OCI-LY7 (cell line): ENCODE data around the gene KISS1R. TPM values are rescaled to one million over a fixed set of nuclear protein-coding genes. Genes with fewer than 3 reads are reported as not detected.

Experiments
- BruUV-seq: library from RNA; stranded (reverse); fragments of 400-500 nt; replicated peaks from 2 replicates; lab custom pipeline; 2021; lab: Mats Ljungman, UMichigan
- CTCF ChIA-PET: fragments of 300-600 bp; sonication (Branson Sonifier 250); formaldehyde crosslinking; loops from one replicate; lab custom pipeline; 2022; ENCODE audit warnings: antibody characterized with exemption; ENCODE audit not compliant: unreplicated experiment; lab: Charles Lee
- POLR2A ChIA-PET: fragments of 300-600 bp; sonication (Branson Sonifier 250); formaldehyde crosslinking; loops from one replicate; lab custom pipeline; 2022; ENCODE audit warnings: antibody characterized with exemption; lab: Charles Lee
- DNase-seq: peaks from one replicate; pipeline ENCODE4 v3.0.0-alpha.2; 2015; ENCODE audit warnings: low spot score
- H2AFZ ChIP-seq: fragments of 200-600 bp; sonication (generic), shearing (Covaris generic); 2 replicates; pipeline ENCODE4 v1.6.1; 2014; ENCODE audit warnings: mild to moderate bottlenecking, antibody characterized with exemption, low read length, moderate library complexity
- H3K27ac ChIP-seq: fragments of 200-600 bp; sonication (generic); 2 replicates; pipeline ENCODE4 v1.5.1; 2014; ENCODE audit warnings: mixed run types, low read depth, mild to moderate bottlenecking, moderate library complexity, low read length, inconsistent platforms; ENCODE audit not compliant: poor library complexity, severe bottlenecking
- H3K36me3 ChIP-seq: fragments of 200-600 bp; sonication (generic); 2 replicates; pipeline ENCODE4 v1.6.1; 2014; ENCODE audit warnings: mild to moderate bottlenecking, antibody characterized with exemption, low read length, moderate library complexity, mixed read lengths; ENCODE audit not compliant: insufficient read depth
- H3K4me1 ChIP-seq: fragments of 200-600 bp; sonication (generic); 2 replicates; pipeline ENCODE4 v1.5.1; 2014; ENCODE audit warnings: mild to moderate bottlenecking, low read length; ENCODE audit not compliant: insufficient read depth, poor library complexity, severe bottlenecking
- H3K4me2 ChIP-seq: fragments of 200-600 bp; sonication (generic); 2 replicates; pipeline ENCODE4 v1.6.1; 2014; ENCODE audit warnings: mild to moderate bottlenecking, low read length
- H3K4me3 ChIP-seq: fragments of 200-600 bp; sonication (generic); 2 replicates; pipeline ENCODE4 v1.5.1; 2014; ENCODE audit warnings: mild to moderate bottlenecking, low read depth, low read length; ENCODE audit not compliant: poor library complexity, severe bottlenecking
- H3K79me2 ChIP-seq: fragments of 200-600 bp; sonication (generic); 2 replicates; pipeline ENCODE4 v1.6.1; 2016; ENCODE audit warnings: low read depth, mild to moderate bottlenecking, low read length, moderate library complexity, mixed read lengths; ENCODE audit not compliant: insufficient read depth
- H3K9me2 ChIP-seq: fragments of 200-600 bp; sonication (generic); 2 replicates; pipeline ENCODE4 v1.6.1; 2016; ENCODE audit warnings: mild to moderate bottlenecking, low read length, mixed read lengths; ENCODE audit not compliant: insufficient read depth
- H3K9me3 ChIP-seq: fragments of 200-600 bp; sonication (generic); 2 replicates; pipeline ENCODE4 v1.6.1; 2014; ENCODE audit warnings: mild to moderate bottlenecking, mixed run types, low read length, mixed read lengths
- H4K20me1 ChIP-seq: fragments of 200-600 bp; sonication (generic); 2 replicates; pipeline ENCODE4 v1.6.1; 2014; ENCODE audit warnings: mild to moderate bottlenecking, antibody characterized with exemption, low read length, moderate library complexity, mixed read lengths; ENCODE audit not compliant: insufficient read depth
- CTCF ChIP-seq: fragments of 200-600 bp; sonication (generic); conservative IDR thresholded peaks from 2 replicates; pipeline ENCODE4 v1.5.1; 2014; ENCODE audit warnings: mild to moderate bottlenecking, antibody characterized with exemption, low read length, moderate library complexity, mixed read lengths
- EZH2phosphoT487 ChIP-seq: fragments of 200-600 bp; sonication (generic); IDR thresholded peaks from 2 replicates; pipeline ENCODE4 v1.6.1; 2018; ENCODE audit warnings: low read depth, borderline replicate concordance, mild to moderate bottlenecking, mixed run types, antibody characterized with exemption, low read length, moderate library complexity, mixed read lengths
- intact Hi-C: fragments of 100-400 bp; cut with micrococcal nuclease; formaldehyde crosslinking; loops from one replicate; pipeline ENCODE4 v1.10.0; 2022; ENCODE audit not compliant: unreplicated experiment
- total RNA-seq, 2 experiments: library from RNA; depleted of rRNA in 1 of 2; stranded (reverse); fragments of >200 nt in 1 of 2; shearing (Covaris generic) in 1 of 2; gene quantifications; 2 replicates each; pipeline ENCODE4 v1.2.3, GENCODE V29; 2014 to 2022

The KISS1R gene
- total RNA-seq, 2 experiments from 2014 or later: not detected

- Histone ChIP-seq H3K27ac (no peak overlapping the region), H3K4me2 (peak overlapping the region; percentile 67), H3K4me1 (peaks cover 50% of the 10 kb centered on the region), H3K9me2 (no peaks in the 10 kb centered on the region), H3K36me3 (no peaks in the 10 kb centered on the region), H4K20me1 (no peaks in the 10 kb centered on the region), H3K9me3 (no peaks in the 10 kb centered on the region), H3K4me3 (no peak overlapping the region), H3K79me2 (no peaks in the 10 kb centered on the region), H2AFZ (no peak overlapping the region)
- no peak for DNase-seq
- BruUV-seq: no TSS peak
- TF ChIP-seq CTCF (no peak), EZH2phosphoT487 (no peak)
- ChIA-PET POLR2A (no interaction called here), CTCF (no interaction called here)
- intact Hi-C loops: no loop called here
These were observed 35.0 kb downstream of the KISS1R start for GRCh38 chr19:952049-952679.

- ChIA-PET CTCF (no interaction called here), POLR2A (no interaction called here)
- peak overlapping the region; percentile 44 for H3K4me3 ChIP-seq
- no peaks in the 10 kb centered on the region for H4K20me1 ChIP-seq
- peak overlapping the region; percentile 43; the same call in 1 of the 2 replicates for H2AFZ ChIP-seq
- no peaks in the 10 kb centered on the region for H3K9me3 ChIP-seq
- no peaks in the 10 kb centered on the region for H3K36me3 ChIP-seq
- peaks cover 43% of the 10 kb centered on the region for H3K4me1 ChIP-seq
- intact Hi-C loops: no loop called here
- peak; percentile 24 for DNase-seq
- no peak overlapping the region for H3K27ac ChIP-seq
- H3K79me2 ChIP-seq: no peaks in the 10 kb centered on the region
- peak overlapping the region; percentile 67 for H3K4me2 ChIP-seq
- TF ChIP-seq CTCF (no peak), EZH2phosphoT487 (no peak)
- H3K9me2 ChIP-seq: no peaks in the 10 kb centered on the region
- BruUV-seq: no TSS peak
These were observed 35.7 kb downstream of the KISS1R start for GRCh38 chr19:952680-953444.
